ENCODE results near the gene GPC6.

Gene GPC6

GRCh38 chr13:94384231-94384905 is 1157.8 kb downstream of the GPC6 start:
- Histone ChIP-seq H3K27me3 (ENCODE audit: control insufficient read depth in 2 of 2, insufficient read depth in 2 of 2, low read length in 2 of 2) (no peaks in the 10 kb centered on the region), H3K4me1 (ENCODE audit: control insufficient read depth in 2 of 2, insufficient read depth in 2 of 2, low read length in 2 of 2) (no peaks in the 10 kb centered on the region), H3K4me3 (ENCODE audit: low read length in 2 of 2) (no peak overlapping the region), H3K9ac (ENCODE audit: low read depth in 1 of 2, low read length in 2 of 2) (no peak overlapping the region), H3K36me3 (ENCODE audit: control insufficient read depth in 2 of 2, insufficient read depth in 2 of 2, low read length in 2 of 2) (no peaks in the 10 kb centered on the region), H3K27ac (ENCODE audit: low read depth in 2 of 2, low read length in 2 of 2) (no peak overlapping the region), H3K9me3 (ENCODE audit: control insufficient read depth in 2 of 2, low read length in 2 of 2) (no peaks in the 10 kb centered on the region)

- no peaks in the 10 kb centered on the region for H3K9me3 ChIP-seq (ENCODE audit: control insufficient read depth in 2 of 2, low read length in 2 of 2)
- H3K27ac ChIP-seq (ENCODE audit: low read depth in 2 of 2, low read length in 2 of 2) = no peak overlapping the region
- no peak overlapping the region for H3K9ac ChIP-seq (ENCODE audit: low read depth in 1 of 2, low read length in 2 of 2)
- H3K4me1 ChIP-seq (ENCODE audit: control insufficient read depth in 2 of 2, insufficient read depth in 2 of 2, low read length in 2 of 2) = no peaks in the 10 kb centered on the region
- H3K4me3 ChIP-seq (ENCODE audit: low read length in 2 of 2) = no peak overlapping the region
- H3K27me3 ChIP-seq (ENCODE audit: control insufficient read depth in 2 of 2, insufficient read depth in 2 of 2, low read length in 2 of 2) = no peaks in the 10 kb centered on the region
- H3K36me3 ChIP-seq (ENCODE audit: control insufficient read depth in 2 of 2, insufficient read depth in 2 of 2, low read length in 2 of 2) = no peaks in the 10 kb centered on the region
These were observed 1160.4 kb downstream of the GPC6 start for GRCh38 chr13:94387047-94387446.

GRCh38 chr13:94389604-94390351 is 1163.2 kb downstream of the GPC6 start:
- Histone ChIP-seq H3K27ac (ENCODE audit: low read depth in 2 of 2, low read length in 2 of 2) (no peak overlapping the region), H3K4me1 (ENCODE audit: control insufficient read depth in 2 of 2, insufficient read depth in 2 of 2, low read length in 2 of 2) (no peaks in the 10 kb centered on the region), H3K9me3 (ENCODE audit: control insufficient read depth in 2 of 2, low read length in 2 of 2) (no peaks in the 10 kb centered on the region), H3K4me3 (ENCODE audit: low read length in 2 of 2) (no peak overlapping the region), H3K36me3 (ENCODE audit: control insufficient read depth in 2 of 2, insufficient read depth in 2 of 2, low read length in 2 of 2) (no peaks in the 10 kb centered on the region), H3K27me3 (ENCODE audit: control insufficient read depth in 2 of 2, insufficient read depth in 2 of 2, low read length in 2 of 2) (no peaks in the 10 kb centered on the region), H3K9ac (ENCODE audit: low read depth in 1 of 2, low read length in 2 of 2) (no peak overlapping the region)

- Histone ChIP-seq H3K36me3 (ENCODE audit: control insufficient read depth in 2 of 2, insufficient read depth in 2 of 2, low read length in 2 of 2) (no peaks in the 10 kb centered on the region), H3K4me3 (ENCODE audit: low read length in 2 of 2) (no peak overlapping the region), H3K27me3 (ENCODE audit: control insufficient read depth in 2 of 2, insufficient read depth in 2 of 2, low read length in 2 of 2) (no peaks in the 10 kb centered on the region), H3K27ac (ENCODE audit: low read depth in 2 of 2, low read length in 2 of 2) (no peak overlapping the region), H3K9me3 (ENCODE audit: control insufficient read depth in 2 of 2, low read length in 2 of 2) (no peaks in the 10 kb centered on the region), H3K9ac (ENCODE audit: low read depth in 1 of 2, low read length in 2 of 2) (no peak overlapping the region), H3K4me1 (ENCODE audit: control insufficient read depth in 2 of 2, insufficient read depth in 2 of 2, low read length in 2 of 2) (no peaks in the 10 kb centered on the region)
These were observed 1164.3 kb downstream of the GPC6 start for GRCh38 chr13:94390881-94391280.

- no peak overlapping the region for H3K4me3 ChIP-seq (ENCODE audit: low read length in 2 of 2)
- no peak overlapping the region for H3K9ac ChIP-seq (ENCODE audit: low read depth in 1 of 2, low read length in 2 of 2)
- H3K27me3 ChIP-seq (ENCODE audit: control insufficient read depth in 2 of 2, insufficient read depth in 2 of 2, low read length in 2 of 2) = no peaks in the 10 kb centered on the region
- no peaks in the 10 kb centered on the region for H3K9me3 ChIP-seq (ENCODE audit: control insufficient read depth in 2 of 2, low read length in 2 of 2)
- no peaks in the 10 kb centered on the region for H3K36me3 ChIP-seq (ENCODE audit: control insufficient read depth in 2 of 2, insufficient read depth in 2 of 2, low read length in 2 of 2)
- H3K27ac ChIP-seq (ENCODE audit: low read depth in 2 of 2, low read length in 2 of 2) = no peak overlapping the region
- H3K4me1 ChIP-seq (ENCODE audit: control insufficient read depth in 2 of 2, insufficient read depth in 2 of 2, low read length in 2 of 2) = no peaks in the 10 kb centered on the region
These were observed 1168.1 kb downstream of the GPC6 start for GRCh38 chr13:94394723-94395122.

- Histone ChIP-seq H3K9me3 (ENCODE audit: control insufficient read depth in 2 of 2, low read length in 2 of 2) (no peaks in the 10 kb centered on the region), H3K4me3 (ENCODE audit: low read length in 2 of 2) (no peak overlapping the region), H3K36me3 (ENCODE audit: control insufficient read depth in 2 of 2, insufficient read depth in 2 of 2, low read length in 2 of 2) (no peaks in the 10 kb centered on the region), H3K27ac (ENCODE audit: low read depth in 2 of 2, low read length in 2 of 2) (no peak overlapping the region), H3K4me1 (ENCODE audit: control insufficient read depth in 2 of 2, insufficient read depth in 2 of 2, low read length in 2 of 2) (no peaks in the 10 kb centered on the region), H3K9ac (ENCODE audit: low read depth in 1 of 2, low read length in 2 of 2) (no peak overlapping the region), H3K27me3 (ENCODE audit: control insufficient read depth in 2 of 2, insufficient read depth in 2 of 2, low read length in 2 of 2) (no peaks in the 10 kb centered on the region)
These were observed 1169.3 kb downstream of the GPC6 start for GRCh38 chr13:94395860-94396259.

GRCh38 chr13:94399812-94400211 is 1173.2 kb downstream of the GPC6 start:
- Histone ChIP-seq H3K4me3 (ENCODE audit: low read length in 2 of 2) (no peak overlapping the region), H3K27me3 (ENCODE audit: control insufficient read depth in 2 of 2, insufficient read depth in 2 of 2, low read length in 2 of 2) (no peaks in the 10 kb centered on the region), H3K27ac (ENCODE audit: low read depth in 2 of 2, low read length in 2 of 2) (no peak overlapping the region), H3K9ac (ENCODE audit: low read depth in 1 of 2, low read length in 2 of 2) (no peak overlapping the region), H3K36me3 (ENCODE audit: control insufficient read depth in 2 of 2, insufficient read depth in 2 of 2, low read length in 2 of 2) (no peaks in the 10 kb centered on the region), H3K9me3 (ENCODE audit: control insufficient read depth in 2 of 2, low read length in 2 of 2) (no peaks in the 10 kb centered on the region), H3K4me1 (ENCODE audit: control insufficient read depth in 2 of 2, insufficient read depth in 2 of 2, low read length in 2 of 2) (no peaks in the 10 kb centered on the region)

GRCh38 chr13:94400874-94401273 is 1174.3 kb downstream of the GPC6 start:
- Histone ChIP-seq H3K27me3 (ENCODE audit: control insufficient read depth in 2 of 2, insufficient read depth in 2 of 2, low read length in 2 of 2) (no peaks in the 10 kb centered on the region), H3K9me3 (ENCODE audit: control insufficient read depth in 2 of 2, low read length in 2 of 2) (no peaks in the 10 kb centered on the region), H3K4me1 (ENCODE audit: control insufficient read depth in 2 of 2, insufficient read depth in 2 of 2, low read length in 2 of 2) (no peaks in the 10 kb centered on the region), H3K36me3 (ENCODE audit: control insufficient read depth in 2 of 2, insufficient read depth in 2 of 2, low read length in 2 of 2) (no peaks in the 10 kb centered on the region), H3K4me3 (ENCODE audit: low read length in 2 of 2) (no peak overlapping the region), H3K9ac (ENCODE audit: low read depth in 1 of 2, low read length in 2 of 2) (no peak overlapping the region), H3K27ac (ENCODE audit: low read depth in 2 of 2, low read length in 2 of 2) (no peak overlapping the region)

- H3K9me3 ChIP-seq (ENCODE audit: control insufficient read depth in 2 of 2, low read length in 2 of 2) = no peaks in the 10 kb centered on the region
- H3K27ac ChIP-seq (ENCODE audit: low read depth in 2 of 2, low read length in 2 of 2) = no peak overlapping the region
- no peak overlapping the region for H3K9ac ChIP-seq (ENCODE audit: low read depth in 1 of 2, low read length in 2 of 2)
- no peak overlapping the region for H3K4me3 ChIP-seq (ENCODE audit: low read length in 2 of 2)
- H3K36me3 ChIP-seq (ENCODE audit: control insufficient read depth in 2 of 2, insufficient read depth in 2 of 2, low read length in 2 of 2) = no peaks in the 10 kb centered on the region
- no peaks in the 10 kb centered on the region for H3K27me3 ChIP-seq (ENCODE audit: control insufficient read depth in 2 of 2, insufficient read depth in 2 of 2, low read length in 2 of 2)
- H3K4me1 ChIP-seq (ENCODE audit: control insufficient read depth in 2 of 2, insufficient read depth in 2 of 2, low read length in 2 of 2) = no peaks in the 10 kb centered on the region
These were observed 1181.9 kb downstream of the GPC6 start for GRCh38 chr13:94408314-94409036.

GRCh38 chr13:94411747-94412146 is 1185.1 kb downstream of the GPC6 start:
- Histone ChIP-seq H3K4me1 (ENCODE audit: control insufficient read depth in 2 of 2, insufficient read depth in 2 of 2, low read length in 2 of 2) (no peaks in the 10 kb centered on the region), H3K9ac (ENCODE audit: low read depth in 1 of 2, low read length in 2 of 2) (no peak overlapping the region), H3K9me3 (ENCODE audit: control insufficient read depth in 2 of 2, low read length in 2 of 2) (no peaks in the 10 kb centered on the region), H3K27ac (ENCODE audit: low read depth in 2 of 2, low read length in 2 of 2) (no peak overlapping the region), H3K4me3 (ENCODE audit: low read length in 2 of 2) (no peak overlapping the region), H3K27me3 (ENCODE audit: control insufficient read depth in 2 of 2, insufficient read depth in 2 of 2, low read length in 2 of 2) (no peaks in the 10 kb centered on the region), H3K36me3 (ENCODE audit: control insufficient read depth in 2 of 2, insufficient read depth in 2 of 2, low read length in 2 of 2) (no peaks in the 10 kb centered on the region)
